Neural cell (in vitro differentiated cells): Measurements from ENCODE around the gene PAN3.

Source experiments
- EZH2 ChIP-seq: fragments of 200-600, 300-800 bp; shearing (Covaris generic), sonication (generic); IDR thresholded peaks from 2 replicates; pipeline ENCODE4 v1.6.1; 2014; ENCODE audit warnings: antibody characterized with exemption, low read length, borderline replicate concordance, mild to moderate bottlenecking; ENCODE audit not compliant: insufficient read depth, poor library complexity, severe bottlenecking
- TAF1 ChIP-seq: IDR thresholded peaks from 2 replicates; pipeline ENCODE4 v1.6.1; 2012; ENCODE audit warnings: low read depth
- TF ChIP-seq, protein P1 (sequence below): fragments of 450-650 bp; IDR thresholded peaks from 2 replicates; pipeline ENCODE4 v1.5.1; 2014; ENCODE audit warnings: antibody characterized with exemption, mild to moderate bottlenecking, moderate library complexity; ENCODE audit not compliant: poor library complexity, severe bottlenecking
- TF ChIP-seq, protein P2 (sequence below): IDR thresholded peaks from 2 replicates; pipeline ENCODE4 v1.6.1; 2012; ENCODE audit warnings: borderline replicate concordance

- TF ChIP-seq, protein P1, sequence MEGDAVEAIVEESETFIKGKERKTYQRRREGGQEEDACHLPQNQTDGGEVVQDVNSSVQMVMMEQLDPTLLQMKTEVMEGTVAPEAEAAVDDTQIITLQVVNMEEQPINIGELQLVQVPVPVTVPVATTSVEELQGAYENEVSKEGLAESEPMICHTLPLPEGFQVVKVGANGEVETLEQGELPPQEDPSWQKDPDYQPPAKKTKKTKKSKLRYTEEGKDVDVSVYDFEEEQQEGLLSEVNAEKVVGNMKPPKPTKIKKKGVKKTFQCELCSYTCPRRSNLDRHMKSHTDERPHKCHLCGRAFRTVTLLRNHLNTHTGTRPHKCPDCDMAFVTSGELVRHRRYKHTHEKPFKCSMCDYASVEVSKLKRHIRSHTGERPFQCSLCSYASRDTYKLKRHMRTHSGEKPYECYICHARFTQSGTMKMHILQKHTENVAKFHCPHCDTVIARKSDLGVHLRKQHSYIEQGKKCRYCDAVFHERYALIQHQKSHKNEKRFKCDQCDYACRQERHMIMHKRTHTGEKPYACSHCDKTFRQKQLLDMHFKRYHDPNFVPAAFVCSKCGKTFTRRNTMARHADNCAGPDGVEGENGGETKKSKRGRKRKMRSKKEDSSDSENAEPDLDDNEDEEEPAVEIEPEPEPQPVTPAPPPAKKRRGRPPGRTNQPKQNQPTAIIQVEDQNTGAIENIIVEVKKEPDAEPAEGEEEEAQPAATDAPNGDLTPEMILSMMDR: no peak
- TF ChIP-seq, protein P2, sequence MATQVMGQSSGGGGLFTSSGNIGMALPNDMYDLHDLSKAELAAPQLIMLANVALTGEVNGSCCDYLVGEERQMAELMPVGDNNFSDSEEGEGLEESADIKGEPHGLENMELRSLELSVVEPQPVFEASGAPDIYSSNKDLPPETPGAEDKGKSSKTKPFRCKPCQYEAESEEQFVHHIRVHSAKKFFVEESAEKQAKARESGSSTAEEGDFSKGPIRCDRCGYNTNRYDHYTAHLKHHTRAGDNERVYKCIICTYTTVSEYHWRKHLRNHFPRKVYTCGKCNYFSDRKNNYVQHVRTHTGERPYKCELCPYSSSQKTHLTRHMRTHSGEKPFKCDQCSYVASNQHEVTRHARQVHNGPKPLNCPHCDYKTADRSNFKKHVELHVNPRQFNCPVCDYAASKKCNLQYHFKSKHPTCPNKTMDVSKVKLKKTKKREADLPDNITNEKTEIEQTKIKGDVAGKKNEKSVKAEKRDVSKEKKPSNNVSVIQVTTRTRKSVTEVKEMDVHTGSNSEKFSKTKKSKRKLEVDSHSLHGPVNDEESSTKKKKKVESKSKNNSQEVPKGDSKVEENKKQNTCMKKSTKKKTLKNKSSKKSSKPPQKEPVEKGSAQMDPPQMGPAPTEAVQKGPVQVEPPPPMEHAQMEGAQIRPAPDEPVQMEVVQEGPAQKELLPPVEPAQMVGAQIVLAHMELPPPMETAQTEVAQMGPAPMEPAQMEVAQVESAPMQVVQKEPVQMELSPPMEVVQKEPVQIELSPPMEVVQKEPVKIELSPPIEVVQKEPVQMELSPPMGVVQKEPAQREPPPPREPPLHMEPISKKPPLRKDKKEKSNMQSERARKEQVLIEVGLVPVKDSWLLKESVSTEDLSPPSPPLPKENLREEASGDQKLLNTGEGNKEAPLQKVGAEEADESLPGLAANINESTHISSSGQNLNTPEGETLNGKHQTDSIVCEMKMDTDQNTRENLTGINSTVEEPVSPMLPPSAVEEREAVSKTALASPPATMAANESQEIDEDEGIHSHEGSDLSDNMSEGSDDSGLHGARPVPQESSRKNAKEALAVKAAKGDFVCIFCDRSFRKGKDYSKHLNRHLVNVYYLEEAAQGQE: no peak
- TF ChIP-seq EZH2 (no peak), TAF1 (no peak)
Measured at GRCh38 chr13:28297341-28297740, 159.0 kb downstream of the PAN3 start.
